Stomach (tissue), 9 donors: ENCODE results near the gene RUFY4. TPM values are rescaled to one million over a fixed set of nuclear protein-coding genes. Genes with fewer than 3 reads are reported as not detected.
A peak's percentile ranks its signal among the peaks of the same experiment; 100 is the strongest.

ENCODE experiments used
- DNase-seq, 2 donors: peaks; one replicate each; pipeline versions ENCODE4 v3.0.0 to v3.0.0-alpha.2; 2013 to 2019
- H3K27ac ChIP-seq, 5 donors: fragments of 200-600 bp in 4 of 5; sonication (generic) in 4 of 5; one replicate each; pipeline ENCODE4 v1.5.1; 2013 to 2019; ENCODE audit warnings: mild to moderate bottlenecking in 1 of 5, moderate library complexity in 1 of 5
- H3K27me3 ChIP-seq, 3 donors: fragments of 200-600 bp; sonication (generic); one replicate each; pipeline ENCODE4 v1.5.1; 2017 to 2019; ENCODE audit warnings: mixed run types in 1 of 3
- H3K36me3 ChIP-seq, 4 donors: fragments of 200-600 bp; sonication (generic); 1 replicate in 3 of 4; 2 replicates in 1 of 4; pipeline ENCODE4 v1.5.1; 2016 to 2019
- H3K4me1 ChIP-seq, 4 donors: fragments of 200-600 bp; sonication (generic); one replicate each; pipeline ENCODE4 v1.5.1; 2016 to 2019
- H3K4me3 ChIP-seq, 4 donors: fragments of 200-600 bp; sonication (generic) in 3 of 4; one replicate each; pipeline ENCODE4 v1.5.1; 2016 to 2019; ENCODE audit warnings: mild to moderate bottlenecking in 1 of 4
- H3K9me3 ChIP-seq, 4 donors: fragments of 200-600 bp; sonication (generic); one replicate each; pipeline ENCODE4 v1.5.1; 2016 to 2019
- EP300 ChIP-seq: sonication (generic); formaldehyde crosslinking; IDR thresholded peaks from one replicate; pipeline ENCODE4 v1.6.1; 2017; ENCODE audit warnings: antibody characterized with exemption
- POLR2A ChIP-seq, 4 donors: fragments of 450-650 bp; IDR thresholded peaks; one replicate each; pipeline ENCODE4 v1.6.1; 2016; ENCODE audit warnings: antibody characterized with exemption in 4 of 4, control low read depth in 2 of 4, mild to moderate bottlenecking in 1 of 4, moderate library complexity in 1 of 4
- POLR2AphosphoS5 ChIP-seq, 3 donors: sonication (generic); formaldehyde crosslinking; IDR thresholded peaks; one replicate each; pipeline ENCODE4 v1.6.1; 2016; ENCODE audit warnings: antibody characterized with exemption in 3 of 3
- WGBS, 5 donors: extraction: QIAGEN DNeasy Blood & Tissue Kit in 3 of 5; methylation state at CpG; one replicate each; pipeline versions ENCODE4 v1.1.5 to v1.1.7; 2013 to 2018; 5-methylcytosine and 5-hydroxymethylcytosine counted together
- intact Hi-C: fragments of 100-400 bp; cut with DNase I; formaldehyde crosslinking; loops from one replicate; pipeline ENCODE4 v1.15.1; 2023; ENCODE audit warnings: low total_unique reads
- polyA plus RNA-seq, 3 donors: library from polyadenylated mRNA; stranded (reverse); fragments of 200-250 nt; gene quantifications; one replicate each; pipeline ENCODE4 v1.2.3, GENCODE V29; 2013
- total RNA-seq, 5 donors: library from RNA; depleted of rRNA; stranded (reverse); fragments of >200 nt; gene quantifications; one replicate each; pipeline versions ENCODE4 v1.1.0 to v1.2.3, GENCODE V29; 2014 to 2016
- TF ChIP-seq, protein P1 (sequence below), 7 experiments: fragments of 450-650 bp in 4 of 7; fragments of 200-600 bp in 3 of 7; sonication (generic) in 3 of 7; IDR thresholded peaks; one replicate each; pipeline ENCODE4 v1.5.1; 2016 to 2019; ENCODE audit warnings: antibody characterized with exemption in 7 of 7, control low read depth in 2 of 7, mild to moderate bottlenecking in 1 of 7
- donor health status: healthy with polysubstance abuse.
- donor health status: Bipolar disorder and iron deficiency.
- donor health status: healthy.

Gene RUFY4
- total and polyA plus RNA-seq, 8 donors: 0.12 to 0.43 TPM; not detected in 6

DNA sequence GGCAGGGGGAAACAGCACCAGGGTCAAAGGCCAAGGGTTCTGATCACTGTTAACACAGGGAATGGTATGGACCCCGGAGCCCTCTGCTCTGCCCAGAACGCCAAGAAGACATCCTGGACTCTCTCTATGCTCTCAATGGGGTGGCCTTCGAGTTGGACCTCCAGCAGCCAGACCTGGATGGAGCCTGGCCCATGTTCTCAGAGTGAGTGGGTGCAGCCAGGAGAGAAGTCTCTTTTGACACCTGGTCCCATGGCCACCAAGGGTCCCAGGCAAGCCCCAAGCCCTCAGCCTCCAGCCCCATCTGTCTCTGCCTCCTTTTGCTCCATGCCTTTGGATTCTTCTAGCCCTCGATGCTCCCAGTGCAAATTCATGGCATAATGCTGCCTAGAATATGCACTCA is 4.1 kb downstream of the RUFY4 start:
- Histone ChIP-seq H3K27me3 (peaks cover 0 to 27% (median 0%) of the 10 kb centered on the region in 3 donors), H3K9me3 (no peaks in the 10 kb centered on the region), H3K4me1 (peaks cover 0 to 12% (median 10%) of the 10 kb centered on the region in 4 donors), H3K4me3 (no peak overlapping the region), H3K27ac (no peak overlapping the region), H3K36me3 (no peaks in the 10 kb centered on the region)
- intact Hi-C loops: no loop called here
- DNase-seq: no peak
- TF ChIP-seq EP300 (no peak), POLR2A (IDR thresholded peaks at IDR 0.05) (no peak), POLR2AphosphoS5 (IDR thresholded peaks at IDR 0.05) (no peak)
- TF ChIP-seq, protein P1, sequence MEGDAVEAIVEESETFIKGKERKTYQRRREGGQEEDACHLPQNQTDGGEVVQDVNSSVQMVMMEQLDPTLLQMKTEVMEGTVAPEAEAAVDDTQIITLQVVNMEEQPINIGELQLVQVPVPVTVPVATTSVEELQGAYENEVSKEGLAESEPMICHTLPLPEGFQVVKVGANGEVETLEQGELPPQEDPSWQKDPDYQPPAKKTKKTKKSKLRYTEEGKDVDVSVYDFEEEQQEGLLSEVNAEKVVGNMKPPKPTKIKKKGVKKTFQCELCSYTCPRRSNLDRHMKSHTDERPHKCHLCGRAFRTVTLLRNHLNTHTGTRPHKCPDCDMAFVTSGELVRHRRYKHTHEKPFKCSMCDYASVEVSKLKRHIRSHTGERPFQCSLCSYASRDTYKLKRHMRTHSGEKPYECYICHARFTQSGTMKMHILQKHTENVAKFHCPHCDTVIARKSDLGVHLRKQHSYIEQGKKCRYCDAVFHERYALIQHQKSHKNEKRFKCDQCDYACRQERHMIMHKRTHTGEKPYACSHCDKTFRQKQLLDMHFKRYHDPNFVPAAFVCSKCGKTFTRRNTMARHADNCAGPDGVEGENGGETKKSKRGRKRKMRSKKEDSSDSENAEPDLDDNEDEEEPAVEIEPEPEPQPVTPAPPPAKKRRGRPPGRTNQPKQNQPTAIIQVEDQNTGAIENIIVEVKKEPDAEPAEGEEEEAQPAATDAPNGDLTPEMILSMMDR (IDR thresholded peaks at IDR 0.05): no peak
- 75 to 90% (median 83%) methylated on average over 1 to 4 of the region's 4 CpGs for WGBS, 5 donors

DNA sequence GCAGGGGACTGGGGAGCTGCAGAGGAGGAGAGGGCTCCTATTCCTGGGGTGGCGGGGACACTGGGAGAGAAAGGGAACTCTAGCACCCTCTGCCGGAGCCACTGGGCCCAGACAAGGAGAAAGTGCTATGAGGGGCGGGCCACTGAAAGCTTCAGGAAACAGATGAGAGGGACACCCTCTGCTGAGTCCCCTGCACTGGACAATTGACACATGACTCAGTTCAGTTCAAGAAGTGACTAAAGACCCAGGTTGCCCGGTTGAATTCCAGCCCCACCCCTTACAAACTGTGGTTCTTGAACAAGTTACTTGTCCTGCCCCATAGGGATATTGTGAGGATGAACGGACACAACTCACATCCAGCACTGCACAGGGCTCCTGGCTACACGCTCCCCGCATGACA is 5.0 kb downstream of the RUFY4 start:
- WGBS, 5 donors: 40 to 79% (median 51%) methylated on average over 3 to 7 of the region's 7 CpGs

DNA sequence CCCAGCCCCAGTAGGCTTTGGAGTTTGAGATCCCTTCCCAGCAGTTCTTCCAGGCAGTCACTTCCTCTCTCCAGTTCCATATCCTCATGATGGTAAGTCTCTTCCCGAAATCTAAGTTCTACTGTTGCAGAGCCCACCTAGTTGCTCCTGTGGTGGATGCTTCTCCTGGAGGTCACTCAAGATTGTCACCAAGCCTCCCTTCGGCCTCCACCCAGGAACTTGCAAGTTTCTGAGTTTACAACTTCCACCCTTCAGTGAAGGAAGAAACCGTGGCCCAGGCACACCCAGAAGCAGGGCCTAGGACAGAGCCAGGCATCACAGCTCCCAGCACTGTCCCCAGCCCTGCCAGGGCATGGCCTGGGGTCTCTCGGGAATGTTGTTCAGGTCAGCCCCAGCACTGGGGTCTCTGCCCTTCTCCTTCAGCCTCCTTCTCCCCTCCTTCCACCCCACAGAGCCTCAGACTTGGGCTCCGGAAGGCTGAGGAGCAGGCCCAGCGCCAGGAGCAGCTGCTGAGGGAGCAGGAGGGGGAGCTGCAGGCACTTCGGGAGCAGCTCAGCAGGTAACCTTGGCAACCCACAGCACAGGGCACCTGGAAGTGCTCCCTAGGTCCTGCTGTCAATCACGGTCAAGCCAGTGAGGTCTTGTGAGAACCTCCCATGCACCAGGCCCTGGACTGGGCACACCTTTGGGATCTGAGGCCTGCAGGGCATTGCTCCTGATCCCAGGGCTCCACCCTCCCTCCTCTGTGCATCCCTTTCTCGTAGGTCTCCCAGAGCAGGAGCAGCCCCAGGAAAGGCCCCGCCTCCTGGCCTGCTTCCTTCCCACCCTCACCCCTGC is 7.1 kb downstream of the RUFY4 start:
- peaks cover 0 to 20% (median 0%) of the 10 kb centered on the region in 3 donors for H3K27me3 ChIP-seq
- WGBS, 5 donors: 70 to 81% (median 75%) methylated on average over 9 to 10 of the region's 10 CpGs
- no peak overlapping the region for H3K27ac ChIP-seq
- intact Hi-C loops: no loop called here
- H3K36me3 ChIP-seq: no peaks in the 10 kb centered on the region
- H3K4me1 ChIP-seq: no peaks in the 10 kb centered on the region
- DNase-seq: no peak
- H3K4me3 ChIP-seq: no peak overlapping the region
- TF ChIP-seq POLR2A (IDR thresholded peaks at IDR 0.05): no peak
- no peak for TF ChIP-seq POLR2AphosphoS5 (IDR thresholded peaks at IDR 0.05)
- TF ChIP-seq, protein P1 (IDR thresholded peaks at IDR 0.05): no peak
- no peak for TF ChIP-seq EP300
- no peaks in the 10 kb centered on the region for H3K9me3 ChIP-seq

More for the DNA sequence above, 5.0 kb downstream of the RUFY4 start:
- no peaks in the 10 kb centered on the region for H3K9me3 ChIP-seq
- no peak overlapping the region for H3K27ac ChIP-seq
- H3K36me3 ChIP-seq: no peaks in the 10 kb centered on the region
- intact Hi-C loops: no loop called here
- H3K4me3 ChIP-seq: no peak overlapping the region
- no peak for TF ChIP-seq EP300
- TF ChIP-seq, protein P1 (IDR thresholded peaks at IDR 0.05): peak in 3 of 7 experiments; percentile 17 to 38 (median 30)
- DNase-seq: peak; percentile 44 to 47
- peaks cover 0 to 5% (median 2%) of the 10 kb centered on the region in 4 donors for H3K4me1 ChIP-seq
- H3K27me3 ChIP-seq: peaks cover 0 to 20% (median 0%) of the 10 kb centered on the region in 3 donors

DNA sequence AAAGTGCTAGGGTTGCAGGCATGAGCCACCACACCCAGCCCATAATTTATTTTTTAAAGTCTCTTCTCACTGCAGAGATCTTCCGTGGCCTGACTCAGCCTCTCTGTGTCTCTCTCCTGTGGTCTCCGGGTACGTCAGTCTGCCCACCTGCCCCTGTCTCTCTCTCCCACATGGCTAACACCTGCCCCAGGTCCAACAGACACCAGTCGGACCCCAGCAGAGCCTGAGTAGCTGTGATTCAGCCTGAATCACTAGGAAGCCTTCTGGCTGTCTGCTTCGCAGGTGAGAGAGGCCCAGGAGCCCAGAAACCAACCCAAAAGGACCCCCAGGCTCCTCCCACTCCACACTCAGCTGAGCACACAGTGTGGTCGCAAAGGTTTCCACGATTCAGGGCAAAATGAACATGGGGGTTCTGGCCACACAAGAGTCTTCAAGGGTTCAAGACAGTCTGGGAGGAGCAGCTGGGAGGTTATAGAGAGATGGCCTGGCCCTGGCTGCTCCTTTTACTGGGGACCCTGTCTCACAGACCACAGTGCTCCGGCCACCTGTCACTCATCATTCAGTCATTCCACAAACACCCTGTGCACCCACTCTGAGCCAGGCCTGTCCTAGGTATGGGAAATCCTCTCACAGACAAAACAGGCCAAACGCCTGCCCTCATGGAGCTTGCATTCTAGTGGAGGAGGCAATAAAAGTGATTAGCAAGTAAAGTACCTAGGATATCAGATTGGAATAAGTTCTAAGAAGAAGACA is 8.6 kb downstream of the RUFY4 start:
- TF ChIP-seq EP300 (no peak), POLR2AphosphoS5 (IDR thresholded peaks at IDR 0.05) (no peak), POLR2A (IDR thresholded peaks at IDR 0.05) (no peak)
- TF ChIP-seq, protein P1 (IDR thresholded peaks at IDR 0.05): no peak
- intact Hi-C loops: no loop called here
- Histone ChIP-seq H3K4me3 (no peak overlapping the region), H3K4me1 (no peaks in the 10 kb centered on the region), H3K27ac (no peak overlapping the region), H3K36me3 (no peaks in the 10 kb centered on the region), H3K27me3 (peaks cover 0 to 17% (median 0%) of the 10 kb centered on the region in 3 donors), H3K9me3 (no peaks in the 10 kb centered on the region)
- WGBS, 5 donors: 80 to 91% (median 84%) methylated on average over 9 of the region's 9 CpGs
- no peak for DNase-seq
